Stimulated activated CD8-positive, alpha-beta memory T cell treated with anti-CD3 and anti-CD28 coated beads, Interleukin-4, amount 100 ng/mL, for 24 hours (primary cell): ENCODE measurements around the gene EXTL2.
A peak's percentile ranks its signal among the peaks of the same experiment; 100 is the strongest.
"Not testable (repeated sequence)": the region's sequence is repeated elsewhere in the genome, so short reads cannot be mapped to it uniquely, and the experiment has no call there.

Source experiments
- DNase-seq: peaks from one replicate; pipeline ENCODE4 v3.0.0-alpha.2; 2020; ENCODE audit warnings: low read depth

Gene EXTL2

GRCh38 chr1:100894603-100895539, at the start of gene EXTL2:
Gene EXTL2, minus strand, starts transcription at chr1:100894842. Its CDS starts 6,085 bp downstream, at chr1:100888757.
- peak; percentile 43 for DNase-seq

- no peak for DNase-seq
These were observed 48.9 kb upstream of the EXTL2 start for GRCh38 chr1:100943533-100943932.

- DNase-seq: no peak
These were observed 47.8 kb upstream of the EXTL2 start for GRCh38 chr1:100942304-100943046.

GRCh38 chr1:100941580-100942216, 47.1 kb upstream of the EXTL2 start:
- no peak for DNase-seq

GRCh38 chr1:100941098-100941527, 46.5 kb upstream of the EXTL2 start:
- no peak for DNase-seq

- no peak for DNase-seq
These were observed 41.7 kb upstream of the EXTL2 start for GRCh38 chr1:100936194-100936967.

GRCh38 chr1:100933555-100933954, 38.9 kb upstream of the EXTL2 start:
- not testable (repeated sequence) for DNase-seq

GRCh38 chr1:100931716-100932115, 37.1 kb upstream of the EXTL2 start:
- no peak for DNase-seq

- no peak for DNase-seq
These were observed 35.9 kb upstream of the EXTL2 start for GRCh38 chr1:100930494-100930893.

GRCh38 chr1:100928128-100928527, 33.5 kb upstream of the EXTL2 start:
- DNase-seq: no peak

GRCh38 chr1:100927276-100927675, 32.6 kb upstream of the EXTL2 start:
- DNase-seq: no peak

GRCh38 chr1:100926240-100926639, 31.6 kb upstream of the EXTL2 start:
- no peak for DNase-seq

GRCh38 chr1:100924991-100925390, 30.3 kb upstream of the EXTL2 start:
- DNase-seq: no peak

GRCh38 chr1:100924212-100924611, 29.6 kb upstream of the EXTL2 start:
- no peak for DNase-seq

- DNase-seq: no peak
These were observed 26.6 kb upstream of the EXTL2 start for GRCh38 chr1:100921110-100921706.

GRCh38 chr1:100912019-100912418, 17.4 kb upstream of the EXTL2 start:
- no peak for DNase-seq

- no peak for DNase-seq
These were observed 14.4 kb upstream of the EXTL2 start for GRCh38 chr1:100909018-100909417.

- DNase-seq: no peak
These were observed 13.2 kb upstream of the EXTL2 start for GRCh38 chr1:100907887-100908286.

- no peak for DNase-seq
These were observed 10.5 kb upstream of the EXTL2 start for GRCh38 chr1:100905181-100905580.

- no peak for DNase-seq
These were observed 9.9 kb upstream of the EXTL2 start for GRCh38 chr1:100904528-100904927.

GRCh38 chr1:100903777-100904176, 9.1 kb upstream of the EXTL2 start:
- no peak for DNase-seq
